ENCODE data around the gene ARL14EPL. TPM values are rescaled to one million over a fixed set of nuclear protein-coding genes. Genes with fewer than 3 reads are reported as not detected.

ARL14EPL gene
- not detected for total RNA-seq

DNA sequence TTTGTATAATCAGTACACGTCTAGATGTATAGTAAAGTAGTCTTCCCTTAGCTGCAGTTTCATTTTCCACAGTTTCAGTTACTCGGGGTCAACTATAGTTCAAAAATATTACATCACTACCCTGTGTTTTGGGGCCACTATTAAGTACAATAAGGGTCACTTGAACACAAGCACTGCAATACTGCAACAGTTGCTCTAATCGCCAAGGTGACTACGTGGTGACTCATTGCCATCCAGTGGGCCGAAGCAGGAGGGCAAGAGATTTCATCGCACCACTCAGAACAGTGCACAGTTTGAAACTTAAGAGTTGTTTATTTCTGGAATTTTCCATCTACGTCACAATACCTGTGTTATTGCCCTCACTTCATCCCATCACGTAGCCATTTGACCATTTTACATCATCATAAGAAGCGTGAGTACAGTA, at the start of gene ARL14EPL:
TSS of gene ARL14EPL (plus strand) at position 379 of the 424 bp plus-strand sequence. CDS start 18,994 bp downstream, outside the sequence.
- H3K36me3 Mint-ChIP-seq = no peaks in the 10 kb centered on the region
- no peak within 1 kb of the TSS for H3K4me3 Mint-ChIP-seq
- DNase-seq (ENCODE audit: low spot score) (no peak), ATAC-seq (peak in 1 of 2 donors; percentile 54)
- H3K27me3 Mint-ChIP-seq = peaks cover 19% of the 10 kb centered on the region in 2 donors
- no peaks in the 10 kb centered on the region for H3K9me3 Mint-ChIP-seq
- no peak within 1 kb of the TSS for H3K27ac Mint-ChIP-seq
- H3K4me1 Mint-ChIP-seq (ENCODE audit: low read depth in 2 of 2) = peaks cover 0 to 6% of the 10 kb centered on the region in 2 donors

DNA sequence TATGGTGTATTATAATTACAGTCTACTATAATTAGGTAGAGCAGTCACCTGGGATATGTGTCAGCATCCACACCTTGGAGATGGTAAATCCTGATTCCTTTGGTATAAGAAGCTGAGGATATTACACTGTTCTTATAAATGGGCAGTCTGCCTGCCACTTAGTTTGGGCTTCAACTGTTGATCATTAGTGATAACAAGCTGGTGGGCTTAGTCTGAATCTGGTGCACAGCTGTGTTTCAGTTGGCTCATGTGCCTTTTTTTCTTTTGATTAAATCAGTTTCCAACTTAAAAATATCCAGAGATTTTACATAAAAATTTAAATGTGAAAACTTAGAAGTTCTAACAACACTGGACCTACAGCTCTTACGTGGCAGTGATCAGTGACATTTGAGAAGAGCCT, 48.8 kb upstream of the ARL14EPL start:
- peaks cover 0 to 5% of the 10 kb centered on the region in 2 donors for H3K4me1 Mint-ChIP-seq (ENCODE audit: low read depth in 2 of 2)
- DNase-seq (ENCODE audit: low spot score) (no peak), ATAC-seq (no peak)
- no peaks in the 10 kb centered on the region for H3K36me3 Mint-ChIP-seq
- peaks cover 0 to 9% of the 10 kb centered on the region in 2 donors for H3K27me3 Mint-ChIP-seq
- H3K4me3 Mint-ChIP-seq = no peak overlapping the region
- H3K9me3 Mint-ChIP-seq = peaks cover 5% of the 10 kb centered on the region
- no peak overlapping the region for H3K27ac Mint-ChIP-seq

DNA sequence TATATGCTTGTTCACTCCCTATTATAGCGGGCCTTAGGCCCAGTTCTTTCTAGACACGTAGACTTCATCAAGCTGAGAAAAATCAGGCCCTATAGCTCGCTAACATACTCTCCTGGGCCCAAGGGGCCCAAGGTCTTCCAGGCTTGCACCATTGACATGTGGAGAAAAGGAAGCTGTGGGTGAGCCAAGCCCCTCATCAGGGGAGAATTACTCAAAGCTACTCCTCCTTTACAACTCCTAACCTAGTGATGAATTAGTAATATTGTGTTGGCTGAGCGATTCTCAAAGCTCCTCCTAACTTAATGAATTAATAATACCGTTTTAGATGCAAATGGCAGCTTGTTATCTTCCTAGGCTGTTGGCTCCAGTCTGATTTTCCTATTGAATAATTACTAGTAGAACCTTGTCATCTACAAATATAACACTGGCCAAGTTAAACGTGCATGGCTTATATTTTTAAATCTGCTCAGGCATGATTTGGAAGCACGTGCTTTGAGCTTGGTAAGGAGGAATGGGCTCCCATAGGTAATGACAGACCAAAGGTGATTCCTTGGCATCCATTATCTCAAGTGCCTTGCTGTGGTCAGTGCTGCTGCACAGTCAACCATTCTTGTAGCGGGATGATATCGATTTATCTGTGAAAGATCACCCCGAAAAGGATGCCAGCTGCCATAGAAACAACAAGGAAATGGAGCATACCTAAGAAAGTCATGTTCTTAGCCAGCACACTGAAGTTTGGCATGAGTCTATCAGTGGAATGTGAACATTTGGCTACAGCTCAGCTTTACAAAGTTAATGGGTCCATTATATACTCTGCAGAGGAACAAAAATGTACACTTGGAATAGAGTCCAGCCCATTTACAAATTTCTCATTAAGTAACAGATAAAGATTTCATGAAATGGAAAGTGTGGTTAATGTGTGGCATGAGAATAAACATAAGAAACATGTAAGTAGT, 46.2 kb upstream of the ARL14EPL start:
- Mint-ChIP-seq H3K4me3 (no peak overlapping the region), H3K27ac (no peak overlapping the region), H3K27me3 (peaks cover 9 to 13% of the 10 kb centered on the region in 2 donors), H3K9me3 (peaks cover 5% of the 10 kb centered on the region), H3K36me3 (no peaks in the 10 kb centered on the region), H3K4me1 (ENCODE audit: low read depth in 2 of 2) (no peaks in the 10 kb centered on the region)
- DNase-seq (ENCODE audit: low spot score) (no peak), ATAC-seq (no peak)

DNA sequence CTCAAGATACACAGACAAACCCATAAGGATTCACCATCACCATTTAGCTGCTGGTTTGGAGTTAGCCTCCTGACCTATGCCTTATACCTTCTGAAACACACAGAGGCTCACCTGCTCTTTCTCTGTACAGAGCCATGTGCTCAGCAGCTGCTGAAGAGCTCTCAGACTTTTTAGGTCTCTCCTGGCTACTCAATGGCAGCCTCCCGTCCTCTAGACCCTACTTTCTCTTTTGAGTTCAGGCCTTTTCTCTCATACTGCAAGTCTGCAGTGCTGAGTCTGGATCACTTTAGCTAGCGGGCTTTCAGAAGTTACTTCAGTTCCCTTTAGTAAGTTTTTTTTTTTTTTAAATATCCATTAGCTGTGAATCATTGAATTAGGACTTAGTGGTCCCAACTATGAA, 44.3 kb upstream of the ARL14EPL start:
- H3K27ac Mint-ChIP-seq = no peak overlapping the region
- H3K9me3 Mint-ChIP-seq = no peaks in the 10 kb centered on the region
- H3K4me3 Mint-ChIP-seq = no peak overlapping the region
- DNase-seq (ENCODE audit: low spot score) (no peak), ATAC-seq (no peak)
- peaks cover 17 to 29% of the 10 kb centered on the region in 2 donors for H3K27me3 Mint-ChIP-seq
- H3K36me3 Mint-ChIP-seq = no peaks in the 10 kb centered on the region
- no peaks in the 10 kb centered on the region for H3K4me1 Mint-ChIP-seq (ENCODE audit: low read depth in 2 of 2)

DNA sequence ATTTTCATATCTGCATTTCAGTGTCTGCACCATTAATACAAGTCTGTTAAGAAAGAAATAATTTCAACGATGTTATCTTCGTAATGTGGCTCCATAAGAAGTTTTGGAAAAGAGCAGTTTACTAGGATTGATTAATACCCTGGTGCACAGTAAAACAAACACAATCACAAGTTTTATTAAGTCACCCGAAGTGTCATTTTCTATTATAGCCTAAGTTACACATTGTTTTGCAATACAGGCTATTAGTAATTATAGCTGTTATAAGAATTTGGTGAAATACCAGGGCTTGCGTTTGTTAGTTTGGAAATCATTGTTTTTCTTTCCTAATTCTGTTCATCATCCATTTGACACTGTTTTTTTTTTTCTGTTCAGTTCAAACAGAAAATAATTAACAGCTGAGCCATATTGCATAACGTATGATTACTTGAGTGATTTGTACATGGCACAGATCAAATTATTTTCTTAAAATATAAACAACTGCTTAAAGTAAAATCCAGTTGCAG, 39.4 kb upstream of the ARL14EPL start:
- Mint-ChIP-seq H3K4me1 (ENCODE audit: low read depth in 2 of 2) (no peaks in the 10 kb centered on the region), H3K4me3 (no peak overlapping the region), H3K27me3 (peaks cover 21 to 47% of the 10 kb centered on the region in 2 donors), H3K27ac (no peak overlapping the region), H3K36me3 (no peaks in the 10 kb centered on the region), H3K9me3 (no peaks in the 10 kb centered on the region)
- ATAC-seq (no peak), DNase-seq (ENCODE audit: low spot score) (no peak)

DNA sequence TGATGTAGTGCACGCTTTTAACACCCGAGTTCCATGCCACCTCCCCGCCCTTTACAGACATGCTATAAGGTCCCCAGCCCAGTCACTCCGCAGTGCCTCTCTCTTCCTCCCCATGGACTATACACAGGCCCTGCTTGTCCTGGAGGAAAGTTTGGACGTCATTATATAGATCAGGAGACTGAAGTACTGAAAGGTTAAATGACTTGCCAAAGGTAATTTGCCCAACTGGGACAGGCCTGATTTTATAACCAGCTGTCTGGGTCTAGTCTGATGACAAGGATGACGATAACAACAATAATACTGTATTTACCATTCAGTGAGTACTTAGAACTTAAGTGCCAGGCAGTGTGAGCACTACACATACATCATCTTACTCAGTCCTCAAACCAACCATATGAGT, 36.9 kb upstream of the ARL14EPL start:
- Mint-ChIP-seq H3K4me1 (ENCODE audit: low read depth in 2 of 2) (no peaks in the 10 kb centered on the region), H3K36me3 (no peaks in the 10 kb centered on the region), H3K9me3 (no peaks in the 10 kb centered on the region), H3K27ac (no peak overlapping the region), H3K4me3 (no peak overlapping the region), H3K27me3 (peaks cover 21 to 38% of the 10 kb centered on the region in 2 donors)
- no peak for DNase-seq (ENCODE audit: low spot score)
- ATAC-seq = no peak

DNA sequence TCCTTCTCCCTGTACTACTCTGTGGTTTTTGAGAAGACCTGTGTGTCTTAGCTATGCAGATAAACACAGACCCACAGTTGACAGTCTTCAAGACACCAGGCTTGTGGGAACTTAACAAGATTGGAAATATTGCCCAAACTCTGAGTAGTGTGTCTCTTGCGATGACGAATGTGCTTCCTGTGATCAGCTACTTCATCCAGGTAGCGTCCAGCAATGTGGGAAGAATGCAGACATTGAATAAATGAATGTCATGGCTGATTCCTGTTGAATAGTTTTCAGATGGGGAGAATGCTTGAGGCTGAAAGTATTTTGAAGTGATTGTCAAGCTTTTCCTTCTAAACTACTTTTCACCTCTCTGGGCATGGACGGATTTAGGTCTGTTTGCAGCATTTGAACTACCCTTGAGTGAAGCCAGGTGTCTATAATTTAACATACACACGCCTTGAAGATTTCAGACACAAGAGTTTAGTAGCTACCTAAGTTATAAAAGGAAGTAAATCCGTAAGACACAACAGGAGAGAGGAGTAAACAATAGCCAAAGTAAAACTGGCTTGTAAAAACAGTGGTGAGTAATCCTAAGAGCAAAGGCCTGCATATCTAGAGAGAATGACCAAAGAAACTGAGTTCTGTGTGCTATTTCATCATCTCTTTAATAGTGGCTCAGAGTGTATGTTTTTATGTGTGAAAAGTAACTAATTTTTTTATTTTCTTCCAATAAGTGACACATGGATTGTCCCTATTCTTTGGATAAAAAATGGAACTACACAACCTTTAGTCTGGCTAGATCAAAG, 30.0 kb upstream of the ARL14EPL start:
- no peak overlapping the region for H3K4me3 Mint-ChIP-seq
- no peaks in the 10 kb centered on the region for H3K9me3 Mint-ChIP-seq
- DNase-seq (ENCODE audit: low spot score) (no peak), ATAC-seq (no peak)
- no peaks in the 10 kb centered on the region for H3K36me3 Mint-ChIP-seq
- peaks cover 9 to 11% of the 10 kb centered on the region in 2 donors for H3K27me3 Mint-ChIP-seq
- no peak overlapping the region for H3K27ac Mint-ChIP-seq
- no peaks in the 10 kb centered on the region for H3K4me1 Mint-ChIP-seq (ENCODE audit: low read depth in 2 of 2)

DNA sequence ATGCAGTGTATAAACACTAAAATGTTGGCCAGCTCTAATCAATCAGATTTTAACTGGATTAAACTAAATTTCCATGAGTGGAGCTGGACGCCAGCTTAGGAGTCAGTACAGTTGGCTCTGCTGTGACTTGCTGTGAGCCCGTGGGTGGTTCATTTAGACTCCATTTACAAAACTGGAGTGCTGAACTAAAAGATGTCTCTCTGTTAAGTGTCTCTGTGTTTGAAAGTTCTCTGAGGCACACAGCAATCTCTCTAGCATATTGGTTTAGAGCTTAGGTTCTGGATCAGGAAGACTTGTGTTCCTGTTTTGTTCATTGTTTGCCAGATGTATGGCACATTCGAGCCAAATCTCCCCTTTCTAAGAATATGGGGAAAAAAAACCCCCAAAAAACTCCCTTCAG, 28.0 kb upstream of the ARL14EPL start:
- Mint-ChIP-seq H3K27me3 (peaks cover 3 to 6% of the 10 kb centered on the region in 2 donors), H3K4me1 (ENCODE audit: low read depth in 2 of 2) (no peaks in the 10 kb centered on the region), H3K36me3 (no peaks in the 10 kb centered on the region), H3K9me3 (no peaks in the 10 kb centered on the region), H3K4me3 (no peak overlapping the region), H3K27ac (no peak overlapping the region)
- no peak for ATAC-seq
- DNase-seq (ENCODE audit: low spot score) = no peak

DNA sequence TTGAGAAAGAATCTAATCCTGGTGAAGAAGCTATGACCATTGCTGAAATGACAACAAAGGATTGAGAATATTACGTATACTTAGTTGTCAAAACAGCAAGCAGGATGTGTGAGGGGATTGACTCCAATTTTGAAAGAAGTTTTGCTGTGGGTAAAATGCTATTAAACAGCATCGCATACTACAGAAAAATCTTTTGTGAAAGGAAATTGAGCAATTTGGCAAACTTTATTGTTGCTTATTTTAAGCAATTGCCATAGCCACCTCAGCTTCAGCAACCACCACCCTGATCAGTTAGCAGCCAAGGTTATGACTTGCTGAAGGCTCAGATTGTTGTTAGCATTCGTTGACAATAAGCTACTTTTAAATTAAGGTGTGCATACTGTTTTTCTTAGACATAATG, 22.5 kb upstream of the ARL14EPL start:
- Mint-ChIP-seq H3K36me3 (no peaks in the 10 kb centered on the region), H3K27ac (no peak overlapping the region), H3K4me1 (ENCODE audit: low read depth in 2 of 2) (no peaks in the 10 kb centered on the region), H3K9me3 (no peaks in the 10 kb centered on the region), H3K4me3 (no peak overlapping the region), H3K27me3 (peaks cover 9 to 16% of the 10 kb centered on the region in 2 donors)
- DNase-seq (ENCODE audit: low spot score) = no peak
- no peak for ATAC-seq

DNA sequence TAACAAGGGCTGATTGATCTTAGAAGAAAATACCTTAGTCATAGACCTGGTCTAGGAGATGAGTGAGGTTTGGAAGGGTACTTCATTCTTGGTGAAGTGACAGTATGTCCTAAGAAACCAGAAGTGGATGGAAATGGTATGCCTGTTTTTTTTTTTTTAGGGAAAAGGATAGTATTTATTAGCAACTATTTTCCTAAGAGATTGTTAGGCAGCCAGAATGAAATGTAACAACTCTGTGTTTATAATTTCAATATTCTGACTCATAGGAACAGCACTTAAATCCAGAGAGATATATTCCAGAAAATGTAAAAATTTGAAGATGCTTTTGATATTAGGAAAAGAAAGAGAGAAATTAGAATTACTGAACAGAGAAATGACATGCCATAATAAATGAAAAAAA, 21.2 kb upstream of the ARL14EPL start:
- DNase-seq (ENCODE audit: low spot score) = no peak
- no peak for ATAC-seq
- Mint-ChIP-seq H3K27me3 (peaks cover 10 to 16% of the 10 kb centered on the region in 2 donors), H3K4me3 (no peak overlapping the region), H3K36me3 (no peaks in the 10 kb centered on the region), H3K27ac (no peak overlapping the region), H3K4me1 (ENCODE audit: low read depth in 2 of 2) (no peaks in the 10 kb centered on the region), H3K9me3 (no peaks in the 10 kb centered on the region)

DNA sequence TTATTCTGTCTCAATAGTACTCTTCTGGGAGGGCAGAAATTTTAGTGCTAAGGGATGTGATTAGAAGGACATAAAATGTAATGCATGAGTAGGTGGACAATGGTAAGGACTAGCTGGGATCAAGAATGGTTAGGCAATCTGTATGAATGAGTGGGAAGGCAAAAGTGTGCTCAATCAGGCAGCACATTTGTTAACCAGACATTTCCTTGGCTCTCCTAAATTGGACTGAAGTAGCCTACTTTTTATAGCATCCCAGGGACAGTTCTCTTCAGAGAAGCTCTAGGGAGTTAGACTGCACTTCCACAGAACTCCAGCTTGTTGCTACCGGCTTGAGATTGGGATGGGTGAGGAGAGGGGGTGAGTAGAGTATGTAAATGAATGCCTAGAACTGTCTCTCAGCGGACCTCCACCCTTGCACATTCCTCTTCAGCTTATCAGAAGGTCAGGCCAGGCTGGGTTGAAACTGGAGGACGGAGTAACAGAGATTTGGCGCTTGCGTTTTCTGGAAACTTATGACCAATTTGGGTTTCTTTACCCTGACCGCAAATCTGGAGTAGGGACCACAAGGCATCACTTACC, 19.0 kb upstream of the ARL14EPL start:
- Mint-ChIP-seq H3K4me3 (no peak overlapping the region), H3K36me3 (no peaks in the 10 kb centered on the region), H3K9me3 (no peaks in the 10 kb centered on the region), H3K4me1 (ENCODE audit: low read depth in 2 of 2) (no peaks in the 10 kb centered on the region), H3K27ac (no peak overlapping the region), H3K27me3 (peaks cover 13 to 24% of the 10 kb centered on the region in 2 donors)
- no peak for DNase-seq (ENCODE audit: low spot score)
- no peak for ATAC-seq

DNA sequence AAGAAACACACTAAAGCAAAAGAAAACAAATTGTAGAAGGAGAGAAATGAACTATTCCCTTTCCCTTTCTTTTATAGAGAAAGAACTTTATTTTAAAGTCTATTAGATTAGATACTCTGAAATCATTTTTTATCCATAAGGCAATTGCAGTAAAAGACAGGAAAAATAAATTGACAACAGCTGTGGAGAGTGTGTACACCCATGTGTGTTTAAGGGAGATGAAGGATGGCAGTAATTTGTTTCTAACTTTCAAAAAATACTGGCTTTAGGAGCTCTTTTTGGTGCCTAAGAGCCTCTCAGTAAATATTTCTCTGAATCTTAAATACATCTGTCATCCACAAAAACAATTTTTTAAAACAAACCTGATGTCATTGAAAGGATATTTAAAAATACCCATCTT, 18.3 kb upstream of the ARL14EPL start:
- DNase-seq (ENCODE audit: low spot score) = no peak
- no peak for ATAC-seq
- Mint-ChIP-seq H3K9me3 (no peaks in the 10 kb centered on the region), H3K36me3 (no peaks in the 10 kb centered on the region), H3K4me1 (ENCODE audit: low read depth in 2 of 2) (no peaks in the 10 kb centered on the region), H3K27ac (no peak overlapping the region), H3K27me3 (peaks cover 15 to 24% of the 10 kb centered on the region in 2 donors), H3K4me3 (no peak overlapping the region)

DNA sequence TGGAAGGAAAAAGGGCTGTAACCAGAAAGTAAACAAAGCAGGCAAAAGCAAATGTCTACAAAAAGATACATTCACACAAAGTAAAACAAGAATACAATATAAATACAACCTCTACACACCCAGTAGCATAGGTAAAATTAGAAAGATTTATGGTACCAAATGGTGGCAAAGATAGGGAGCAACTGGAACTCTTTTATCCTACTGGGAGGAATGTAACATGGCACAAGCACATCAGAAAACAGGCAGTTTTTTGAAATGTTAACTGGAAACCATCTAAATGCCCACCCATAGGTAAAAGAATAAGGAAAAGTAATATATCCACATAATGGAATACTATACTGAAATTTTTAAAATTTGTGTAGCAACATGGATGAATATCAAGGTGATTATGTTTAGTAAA, 8.7 kb upstream of the ARL14EPL start:
- no peak for DNase-seq (ENCODE audit: low spot score)
- no peak overlapping the region for H3K4me3 Mint-ChIP-seq
- no peak overlapping the region for H3K27ac Mint-ChIP-seq
- no peaks in the 10 kb centered on the region for H3K4me1 Mint-ChIP-seq (ENCODE audit: low read depth in 2 of 2)
- H3K27me3 Mint-ChIP-seq = peaks cover 8 to 21% of the 10 kb centered on the region in 2 donors
- no peak for ATAC-seq
- H3K9me3 Mint-ChIP-seq = no peaks in the 10 kb centered on the region
- H3K36me3 Mint-ChIP-seq = no peaks in the 10 kb centered on the region
